ENCODE results near the gene ZNF423.

ZNF423 gene

GRCh38 chr16:49843758-49844157 is 12.2 kb downstream of the ZNF423 start:
- TF ChIP-seq, protein P1, sequence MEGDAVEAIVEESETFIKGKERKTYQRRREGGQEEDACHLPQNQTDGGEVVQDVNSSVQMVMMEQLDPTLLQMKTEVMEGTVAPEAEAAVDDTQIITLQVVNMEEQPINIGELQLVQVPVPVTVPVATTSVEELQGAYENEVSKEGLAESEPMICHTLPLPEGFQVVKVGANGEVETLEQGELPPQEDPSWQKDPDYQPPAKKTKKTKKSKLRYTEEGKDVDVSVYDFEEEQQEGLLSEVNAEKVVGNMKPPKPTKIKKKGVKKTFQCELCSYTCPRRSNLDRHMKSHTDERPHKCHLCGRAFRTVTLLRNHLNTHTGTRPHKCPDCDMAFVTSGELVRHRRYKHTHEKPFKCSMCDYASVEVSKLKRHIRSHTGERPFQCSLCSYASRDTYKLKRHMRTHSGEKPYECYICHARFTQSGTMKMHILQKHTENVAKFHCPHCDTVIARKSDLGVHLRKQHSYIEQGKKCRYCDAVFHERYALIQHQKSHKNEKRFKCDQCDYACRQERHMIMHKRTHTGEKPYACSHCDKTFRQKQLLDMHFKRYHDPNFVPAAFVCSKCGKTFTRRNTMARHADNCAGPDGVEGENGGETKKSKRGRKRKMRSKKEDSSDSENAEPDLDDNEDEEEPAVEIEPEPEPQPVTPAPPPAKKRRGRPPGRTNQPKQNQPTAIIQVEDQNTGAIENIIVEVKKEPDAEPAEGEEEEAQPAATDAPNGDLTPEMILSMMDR (IDR thresholded peaks at IDR 0.05; ENCODE audit: low read length) = no peak
- no peak for TF ChIP-seq EZH2 (IDR thresholded peaks at IDR 0.05; ENCODE audit: borderline replicate concordance, low read length)
- H3K4me3 ChIP-seq (ENCODE audit: low read depth, low read length, poor library complexity, severe bottlenecking) = no peak overlapping the region
- no peaks in the 10 kb centered on the region for H3K4me1 ChIP-seq (ENCODE audit: insufficient read depth, low read length, severe bottlenecking)
- H2AFZ ChIP-seq (ENCODE audit: low read length) = no peak overlapping the region
- no peaks in the 10 kb centered on the region for H3K79me2 ChIP-seq (ENCODE audit: insufficient read depth, low read length)
- H3K36me3 ChIP-seq (ENCODE audit: insufficient read depth, low read length) = no peaks in the 10 kb centered on the region
- no peaks in the 10 kb centered on the region for H3K9me2 ChIP-seq (ENCODE audit: low read depth, low read length)
- H3K9me3 ChIP-seq (ENCODE audit: low read length) = no peaks in the 10 kb centered on the region
- no peaks in the 10 kb centered on the region for H3F3A ChIP-seq (ENCODE audit: insufficient read depth, low read length)
- H3K27me3 ChIP-seq (ENCODE audit: insufficient read depth, low read length) = no peaks in the 10 kb centered on the region
- no peak overlapping the region for H3K27ac ChIP-seq (ENCODE audit: low read depth, low read length, poor library complexity, severe bottlenecking)
- no peak overlapping the region for H3K9ac ChIP-seq (ENCODE audit: low read length)
- H3K4me2 ChIP-seq (ENCODE audit: low read length) = no peak overlapping the region
- no peaks in the 10 kb centered on the region for H4K20me1 ChIP-seq (ENCODE audit: insufficient read depth, low read length)

GRCh38 chr16:49842972-49843371 is 12.9 kb downstream of the ZNF423 start:
- no peaks in the 10 kb centered on the region for H3K79me2 ChIP-seq (ENCODE audit: insufficient read depth, low read length)

DNA sequence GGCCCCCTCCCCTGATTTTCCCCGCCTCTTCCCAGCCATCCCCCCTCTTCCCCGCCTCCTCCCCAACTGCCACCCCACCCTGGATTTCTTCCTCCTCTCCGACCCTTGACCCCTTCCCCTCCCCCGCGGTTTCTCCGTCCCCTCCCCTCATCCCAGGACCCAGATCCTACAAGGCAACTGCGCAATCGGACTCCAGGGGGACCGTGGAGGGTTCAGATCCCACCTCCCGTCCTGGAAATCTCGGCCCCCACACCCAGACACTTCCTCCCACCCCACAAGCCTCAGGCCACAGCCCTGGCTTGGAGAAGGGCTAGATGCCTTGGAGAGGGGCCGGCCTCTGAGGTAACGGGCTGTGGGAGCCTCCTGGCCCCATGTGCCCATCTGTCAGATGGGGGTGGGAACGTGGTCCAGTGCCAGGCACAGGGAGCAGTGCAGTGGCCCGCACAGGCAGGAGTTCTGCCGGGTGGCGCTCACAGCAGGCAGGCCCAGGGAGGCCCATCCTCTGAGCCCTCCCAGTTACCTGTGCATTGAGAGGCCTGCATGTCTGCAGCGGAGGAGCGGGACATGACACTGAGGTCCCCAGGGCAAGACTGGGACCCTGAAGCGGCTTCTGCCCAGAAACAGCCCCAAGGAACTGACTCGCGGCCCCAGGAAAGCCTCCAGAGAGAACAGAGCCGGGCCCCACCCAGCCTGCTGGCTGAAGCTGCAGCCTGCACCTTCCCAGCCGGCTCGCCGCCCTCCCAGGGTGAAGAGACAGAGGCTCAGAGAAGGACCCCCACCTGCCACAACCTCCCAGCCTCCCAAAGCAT is 16.7 kb downstream of the ZNF423 start:
- Histone ChIP-seq H3F3A (ENCODE audit: insufficient read depth, low read length) (no peaks in the 10 kb centered on the region), H2AFZ (ENCODE audit: low read length) (no peak overlapping the region), H4K20me1 (ENCODE audit: insufficient read depth, low read length) (no peaks in the 10 kb centered on the region), H3K27ac (ENCODE audit: low read depth, low read length, poor library complexity, severe bottlenecking) (no peak overlapping the region), H3K27me3 (ENCODE audit: insufficient read depth, low read length) (no peaks in the 10 kb centered on the region), H3K9ac (ENCODE audit: low read length) (no peak overlapping the region), H3K4me3 (ENCODE audit: low read depth, low read length, poor library complexity, severe bottlenecking) (no peak overlapping the region), H3K9me2 (ENCODE audit: low read depth, low read length) (no peaks in the 10 kb centered on the region), H3K4me1 (ENCODE audit: insufficient read depth, low read length, severe bottlenecking) (no peaks in the 10 kb centered on the region), H3K9me3 (ENCODE audit: low read length) (no peaks in the 10 kb centered on the region), H3K36me3 (ENCODE audit: insufficient read depth, low read length) (no peaks in the 10 kb centered on the region), H3K4me2 (ENCODE audit: low read length) (no peak overlapping the region), H3K79me2 (ENCODE audit: insufficient read depth, low read length) (no peaks in the 10 kb centered on the region)
- TF ChIP-seq EZH2 (IDR thresholded peaks at IDR 0.05; ENCODE audit: borderline replicate concordance, low read length) = no peak
- TF ChIP-seq, protein P1 (IDR thresholded peaks at IDR 0.05; ENCODE audit: low read length) = no peak

More at GRCh38 chr16:49842972-49843371, 12.9 kb downstream of the ZNF423 start:
- no peaks in the 10 kb centered on the region for H3K9me2 ChIP-seq (ENCODE audit: low read depth, low read length)
- H3K27ac ChIP-seq (ENCODE audit: low read depth, low read length, poor library complexity, severe bottlenecking) = no peak overlapping the region
- H3K36me3 ChIP-seq (ENCODE audit: insufficient read depth, low read length) = no peaks in the 10 kb centered on the region
- H3K4me3 ChIP-seq (ENCODE audit: low read depth, low read length, poor library complexity, severe bottlenecking) = no peak overlapping the region
- H3F3A ChIP-seq (ENCODE audit: insufficient read depth, low read length) = no peaks in the 10 kb centered on the region
- H3K27me3 ChIP-seq (ENCODE audit: insufficient read depth, low read length) = no peaks in the 10 kb centered on the region
- no peak overlapping the region for H3K9ac ChIP-seq (ENCODE audit: low read length)
- H2AFZ ChIP-seq (ENCODE audit: low read length) = no peak overlapping the region
- H3K4me2 ChIP-seq (ENCODE audit: low read length) = no peak overlapping the region
- TF ChIP-seq, protein P1 (IDR thresholded peaks at IDR 0.05; ENCODE audit: low read length) = no peak
- H4K20me1 ChIP-seq (ENCODE audit: insufficient read depth, low read length) = no peaks in the 10 kb centered on the region
- no peaks in the 10 kb centered on the region for H3K4me1 ChIP-seq (ENCODE audit: insufficient read depth, low read length, severe bottlenecking)
- H3K9me3 ChIP-seq (ENCODE audit: low read length) = no peaks in the 10 kb centered on the region
